Adrenal gland (tissue), 5 donors: ENCODE data around the gene ETAA1.

Experiments
- CTCF ChIP-seq, 6 experiments: fragments of 450-650 bp in 4 of 6; fragments of 200-600 bp in 2 of 6; sonication (generic) in 1 of 6; IDR thresholded peaks; 1 replicate in 5 of 6; 2 replicates in 1 of 6; pipeline versions ENCODE4 v1.5.1 to v1.8.0; 2016 to 2021; ENCODE audit warnings: antibody characterized with exemption in 6 of 6, mild to moderate bottlenecking in 2 of 6, moderate library complexity in 1 of 6
- POLR2A ChIP-seq, 2 donors: fragments of 450-650 bp; IDR thresholded peaks; one replicate each; pipeline ENCODE4 v1.6.1; 2017; ENCODE audit warnings: antibody characterized with exemption in 2 of 2, mild to moderate bottlenecking in 2 of 2, moderate library complexity in 1 of 2
- donor health status: DM: no; HTN: no; CAD: no.

DNA sequence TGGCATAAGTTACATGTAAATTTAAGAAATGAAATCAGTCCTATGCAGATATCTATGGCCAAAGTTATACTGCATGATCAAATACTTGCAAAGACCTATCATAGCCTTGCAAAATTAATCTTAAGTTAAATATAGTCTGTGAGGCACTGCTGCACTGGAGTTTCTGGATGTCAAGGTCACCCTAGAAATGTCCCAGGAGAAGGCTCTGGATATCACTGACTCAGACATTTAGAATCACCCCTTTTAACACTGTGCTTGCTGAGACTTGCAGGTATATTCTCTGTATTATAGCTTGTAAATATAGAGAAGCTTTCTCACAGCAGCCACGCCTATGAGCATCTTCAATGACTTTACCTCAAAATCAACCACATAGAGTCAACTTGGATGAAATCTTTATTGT is 51.5 kb downstream of the ETAA1 start:
- no peak for TF ChIP-seq POLR2A (IDR thresholded peaks at IDR 0.05)
- TF ChIP-seq CTCF (IDR thresholded peaks at IDR 0.05): no peak
